Activated naive CD8-positive, alpha-beta T cell treated with anti-CD3 and anti-CD28 coated beads, Interleukin-2, amount 50 U/mL, for 16 hours (primary cell): ENCODE results near the gene FEZ2.

Experiments
- DNase-seq: peaks from one replicate; pipeline ENCODE4 v3.0.0-alpha.2; 2020; ENCODE audit warnings: low read depth, low spot score

Gene FEZ2

DNA sequence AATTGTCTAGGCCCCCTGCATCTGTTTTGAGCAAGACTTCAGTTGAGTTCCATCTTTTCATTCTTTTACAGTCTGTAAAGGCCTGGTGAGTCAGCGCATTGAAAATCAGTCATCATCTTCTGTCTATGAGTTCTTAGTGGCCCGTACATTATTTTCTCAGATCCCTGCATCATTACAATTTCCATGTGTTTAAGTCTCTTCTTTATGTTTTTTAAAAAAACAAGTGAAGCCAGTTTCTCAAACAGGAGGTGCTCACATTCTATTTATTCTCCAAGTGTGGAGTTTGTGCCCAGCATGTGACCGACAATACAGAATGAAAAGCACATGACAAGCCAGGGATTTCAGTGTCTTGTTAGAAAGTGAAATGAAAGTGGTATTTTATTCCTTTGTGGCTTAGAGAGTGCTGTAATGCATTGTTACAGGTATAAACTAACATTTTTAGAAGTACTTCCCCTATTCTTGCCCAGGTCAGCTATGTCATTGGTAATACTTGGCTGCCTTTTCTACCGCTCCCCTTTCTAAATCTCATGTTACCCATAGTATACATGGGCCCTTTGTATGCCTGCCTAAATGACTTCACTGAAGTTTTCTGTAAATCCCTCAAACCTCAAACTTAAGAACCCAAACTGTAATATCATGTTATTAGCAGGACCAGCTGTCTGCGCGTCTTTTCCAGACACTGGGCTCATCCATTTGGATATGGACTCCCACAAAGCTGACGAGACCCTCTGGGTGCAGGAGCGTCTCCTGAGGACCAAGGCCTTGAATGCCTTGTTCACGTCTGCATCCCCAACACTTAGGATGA, 67.6 kb downstream of the FEZ2 start:
- no peak for DNase-seq

- DNase-seq = no peak
Measured at GRCh38 chr2:36528766-36529392, 69.1 kb downstream of the FEZ2 start.

DNA sequence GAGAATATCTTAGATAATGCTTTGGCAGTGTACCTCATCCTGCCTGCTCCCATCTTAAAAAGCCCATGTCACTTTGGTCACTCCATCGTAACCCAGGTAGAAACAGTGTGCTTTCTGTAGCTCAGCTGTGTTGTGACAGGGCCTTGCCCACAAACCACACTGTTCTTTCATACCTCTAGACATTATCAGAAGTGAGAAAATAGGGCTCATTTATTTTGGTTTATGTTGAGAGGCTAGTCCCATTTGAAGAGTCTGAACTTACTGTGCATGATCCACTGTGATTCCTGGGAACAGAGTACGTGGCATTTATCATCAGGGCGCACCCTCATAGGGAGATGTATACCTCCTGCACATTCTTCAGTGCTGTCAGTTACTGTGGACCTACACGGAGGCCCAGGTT, 69.7 kb downstream of the FEZ2 start:
- no peak for DNase-seq

DNA sequence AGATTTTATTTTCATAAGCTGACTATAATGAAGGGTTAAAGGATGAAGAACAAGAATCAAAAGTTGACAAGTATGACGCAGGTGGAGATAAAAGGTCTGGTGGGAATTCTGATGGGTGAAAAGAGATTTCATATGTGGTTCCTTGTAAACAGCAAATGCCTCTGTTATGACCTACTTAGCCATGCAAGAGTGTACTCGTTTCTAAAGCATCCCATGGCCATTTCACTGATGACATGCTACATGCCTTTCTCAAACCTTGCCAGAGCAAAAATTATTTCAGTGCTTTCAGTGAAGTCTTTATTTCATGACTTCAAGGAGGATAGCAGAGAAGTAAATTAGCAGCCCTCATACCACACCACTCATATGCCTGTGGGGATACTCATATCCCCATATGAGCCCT, 71.7 kb downstream of the FEZ2 start:
- DNase-seq = no peak

DNA sequence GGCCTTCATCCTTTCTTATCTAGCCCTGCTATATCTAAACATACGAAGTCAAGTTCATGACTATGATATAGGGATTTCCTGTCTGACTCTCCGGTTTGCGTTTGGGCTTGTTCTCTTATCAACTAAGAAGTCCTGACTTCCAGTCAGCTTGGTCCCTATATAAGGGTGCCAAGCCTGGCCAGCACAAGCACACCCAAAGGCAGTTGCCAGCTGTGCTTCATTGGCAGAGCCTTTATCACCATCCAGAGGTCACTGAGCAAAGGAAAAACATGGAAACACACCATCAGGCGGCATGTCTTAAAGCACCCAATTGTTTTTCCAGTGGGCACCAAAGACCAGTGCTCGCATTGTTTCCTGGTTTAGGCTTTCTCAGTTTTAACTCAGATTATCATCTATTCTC, 72.7 kb downstream of the FEZ2 start:
- DNase-seq = no peak

DNA sequence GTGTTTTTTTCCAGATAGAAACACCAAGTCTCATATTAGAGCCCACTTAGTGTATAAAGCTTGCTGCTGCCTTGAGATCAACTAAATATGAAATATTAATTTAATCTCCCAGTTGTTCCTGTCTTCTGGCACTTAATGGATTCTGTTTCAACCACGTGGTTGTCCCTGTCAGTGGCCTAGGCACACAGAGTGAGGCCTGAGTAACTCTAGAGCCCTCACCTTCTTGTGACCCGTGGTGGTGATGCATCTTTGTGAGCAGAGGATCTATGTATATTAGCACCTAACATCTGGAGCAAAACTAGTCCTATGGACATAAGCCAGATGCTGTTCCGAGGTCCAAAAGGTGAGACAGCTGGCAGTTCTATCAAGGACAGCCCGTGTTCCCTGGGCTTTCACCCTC, 74.8 kb downstream of the FEZ2 start:
- DNase-seq = no peak

- no peak for DNase-seq
Measured at GRCh38 chr2:36520431-36520830, 77.5 kb downstream of the FEZ2 start.

DNA sequence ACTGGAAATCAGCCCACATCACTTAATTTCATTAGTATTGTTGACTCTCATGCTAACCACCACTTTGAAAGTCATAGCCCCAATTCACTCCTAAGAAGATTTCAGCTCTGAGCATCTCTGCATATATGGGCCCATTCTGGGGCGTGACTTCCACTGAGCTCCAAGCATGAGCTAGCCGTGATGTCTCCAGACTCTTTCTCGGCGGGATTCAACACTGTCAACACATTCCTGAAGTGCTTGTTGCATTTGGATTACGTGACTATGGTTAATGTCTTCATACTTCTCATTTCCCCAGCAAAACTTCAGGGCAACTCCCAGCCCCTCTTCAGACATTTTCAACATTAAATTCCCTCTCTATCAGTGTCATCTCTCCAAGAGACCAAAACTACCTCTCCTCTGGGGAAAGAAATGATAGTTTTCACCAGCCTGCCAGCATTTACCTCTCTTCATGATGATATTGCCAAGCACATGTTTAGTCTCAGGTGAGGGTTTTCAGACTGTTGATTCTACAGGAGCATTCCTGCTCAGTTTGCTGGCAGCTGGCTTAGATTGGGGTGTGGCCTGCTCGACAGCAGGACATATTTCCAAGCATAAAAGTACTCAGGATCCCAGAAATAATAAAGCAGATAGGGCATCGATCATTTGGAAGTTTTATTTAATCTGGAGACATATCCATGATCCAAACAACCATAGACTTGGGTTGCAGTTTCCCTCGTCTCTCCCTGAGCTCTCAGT, 81.7 kb downstream of the FEZ2 start:
- DNase-seq = no peak

DNA sequence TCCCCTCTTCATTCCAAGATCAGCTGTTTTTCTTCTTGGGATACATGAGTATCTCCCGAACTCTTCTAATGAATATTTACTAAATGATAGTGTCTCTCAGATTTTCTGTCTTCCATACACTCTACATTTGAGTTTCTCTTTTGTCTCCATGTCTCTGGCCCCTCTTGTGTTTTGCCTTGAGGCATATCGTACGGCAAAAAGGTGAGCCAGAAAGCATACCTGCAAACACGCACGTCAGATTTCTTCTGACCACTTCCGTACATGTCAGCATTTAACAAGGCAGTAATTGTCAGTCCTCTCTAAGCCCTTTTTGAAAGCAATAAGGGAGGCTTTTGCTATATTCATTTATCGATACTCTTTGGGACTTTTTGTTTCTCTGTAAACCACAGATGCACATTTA, 82.4 kb downstream of the FEZ2 start:
- DNase-seq = no peak

DNA sequence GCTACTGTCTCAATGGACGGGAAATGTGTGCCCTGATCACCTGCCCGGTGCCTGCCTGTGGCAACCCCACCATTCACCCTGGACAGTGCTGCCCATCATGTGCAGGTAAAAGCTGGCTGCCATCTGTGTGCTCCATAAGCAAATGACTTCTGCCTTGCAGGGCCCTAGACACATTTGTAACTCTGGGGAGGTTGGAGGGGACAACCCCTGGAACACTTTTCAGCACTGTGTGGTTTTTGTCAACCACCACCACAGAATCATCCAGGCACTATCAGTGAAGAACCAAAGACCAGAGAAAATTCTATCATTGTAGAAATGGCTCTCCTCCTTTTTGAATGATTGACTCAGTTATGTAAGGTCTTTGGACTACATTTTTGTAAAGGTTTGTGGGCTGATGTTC, 84.3 kb downstream of the FEZ2 start:
- DNase-seq = no peak

DNA sequence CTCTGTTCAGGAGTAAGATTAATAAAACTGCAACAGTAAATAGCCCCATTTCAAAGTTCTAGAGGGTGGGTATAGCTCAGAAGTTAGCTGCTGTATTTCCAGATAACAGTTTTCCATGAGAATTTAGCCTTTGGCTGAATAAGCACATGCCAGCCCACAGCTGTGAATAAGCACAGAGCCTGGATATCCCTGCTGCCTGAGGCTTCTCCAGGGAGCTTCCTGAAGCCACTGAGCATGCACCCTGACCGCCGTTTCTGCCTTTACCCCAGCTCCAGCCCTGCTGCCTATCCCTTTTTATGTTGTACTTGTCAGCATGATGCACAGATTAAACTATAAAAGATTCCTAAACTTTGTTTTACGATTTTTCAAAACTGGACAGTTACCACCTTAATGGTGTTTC, 85.3 kb downstream of the FEZ2 start:
- no peak for DNase-seq

- DNase-seq = no peak
Measured at GRCh38 chr2:36511858-36512603, 85.9 kb downstream of the FEZ2 start.

DNA sequence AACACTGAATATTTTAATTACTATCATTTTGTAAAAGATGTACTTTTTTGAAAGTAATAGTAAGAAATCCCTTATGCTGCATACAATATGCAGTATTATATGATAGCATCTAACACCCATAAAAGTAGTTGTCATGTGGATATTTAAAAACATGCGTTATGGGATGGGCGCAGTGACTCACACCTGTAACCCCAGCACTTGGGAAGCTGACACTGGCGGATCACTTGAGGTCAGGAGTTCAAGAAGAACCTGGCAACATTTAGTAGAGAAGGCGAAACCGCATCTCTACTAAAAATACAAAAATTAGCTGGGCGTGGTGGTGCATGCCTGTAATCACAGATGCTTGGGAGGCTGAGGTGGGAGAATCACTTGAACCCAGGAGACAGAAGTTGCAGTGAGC, 88.9 kb downstream of the FEZ2 start:
- DNase-seq = no peak

GRCh38 chr2:36507408-36507812, 90.6 kb downstream of the FEZ2 start:
- no peak for DNase-seq
